Measurements from ENCODE around the gene LCLAT1.

Gene LCLAT1

DNA sequence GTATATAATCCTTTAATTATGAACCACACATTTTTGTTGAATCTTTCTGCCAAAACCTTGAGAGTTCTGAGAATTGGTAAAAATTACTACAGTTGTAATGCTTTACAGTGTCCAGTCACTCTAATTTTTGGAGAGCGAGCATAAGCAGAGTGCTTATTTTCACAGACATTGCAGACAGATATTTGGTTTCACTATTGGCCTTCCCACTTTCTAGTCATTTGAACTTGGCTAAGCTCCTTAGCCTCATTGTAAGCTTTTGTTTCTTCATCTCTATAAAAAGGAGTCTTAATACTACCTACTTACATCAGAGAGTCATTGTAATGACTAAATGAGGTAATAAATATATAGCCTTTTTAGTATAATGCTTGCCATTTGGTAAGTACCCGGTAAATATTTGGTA, 80.4 kb downstream of the LCLAT1 start:
- no peak for DNase-seq

DNA sequence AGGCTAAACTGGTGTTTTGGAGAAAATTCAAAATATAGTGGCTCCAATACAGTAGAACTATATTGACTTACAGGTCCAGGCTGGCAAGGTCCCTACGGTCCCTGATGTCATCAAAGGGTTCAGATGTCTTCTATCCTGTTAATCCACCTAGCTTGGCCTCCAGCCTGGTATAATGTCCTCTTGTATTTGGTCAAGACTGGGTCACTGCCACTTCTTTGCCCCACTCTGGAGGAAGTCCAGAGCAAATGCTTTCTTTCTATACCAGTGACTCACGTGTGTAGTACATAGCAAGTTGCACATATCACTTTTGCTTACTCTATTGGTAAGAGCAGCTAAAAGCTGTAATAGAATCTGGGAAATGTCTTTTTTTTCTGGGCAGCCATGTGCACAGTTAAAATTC, 80.8 kb downstream of the LCLAT1 start:
- DNase-seq, result no peak

GRCh38 chr2:30530346-30530745, 83.3 kb downstream of the LCLAT1 start:
- DNase-seq, result no peak

- no peak for DNase-seq
Observed at GRCh38 chr2:30541680-30542079, 94.6 kb downstream of the LCLAT1 start.

- no peak for DNase-seq
Observed at GRCh38 chr2:30545875-30546274, 98.8 kb downstream of the LCLAT1 start.

- no peak for DNase-seq
Observed at GRCh38 chr2:30548386-30548785, 101.3 kb downstream of the LCLAT1 start.

GRCh38 chr2:30549096-30549495, 102.0 kb downstream of the LCLAT1 start:
- no peak for DNase-seq

GRCh38 chr2:30559544-30560275, 112.7 kb downstream of the LCLAT1 start:
- DNase-seq, result no peak

DNA sequence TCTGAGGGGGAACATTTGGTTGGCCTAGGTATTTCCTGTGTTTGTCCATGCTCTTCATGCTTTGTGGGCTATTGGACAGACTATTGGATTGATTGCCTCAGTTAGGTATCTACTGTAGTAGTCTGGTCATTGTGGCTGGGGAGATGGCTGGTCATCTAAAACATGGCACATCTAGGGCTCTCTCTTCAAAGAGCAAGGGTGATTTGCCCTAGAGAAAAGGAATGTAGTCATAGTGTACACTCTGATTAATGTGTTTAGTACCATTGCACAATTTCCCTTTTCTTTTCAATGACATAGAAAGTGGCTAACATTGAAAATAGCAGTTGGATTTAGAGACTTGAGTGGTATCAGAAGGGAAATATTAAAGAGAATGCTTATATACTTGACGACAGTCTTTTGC, 114.3 kb downstream of the LCLAT1 start:
- no peak for DNase-seq

GRCh38 chr2:30565851-30566358, 118.9 kb downstream of the LCLAT1 start:
- DNase-seq, result no peak

DNA sequence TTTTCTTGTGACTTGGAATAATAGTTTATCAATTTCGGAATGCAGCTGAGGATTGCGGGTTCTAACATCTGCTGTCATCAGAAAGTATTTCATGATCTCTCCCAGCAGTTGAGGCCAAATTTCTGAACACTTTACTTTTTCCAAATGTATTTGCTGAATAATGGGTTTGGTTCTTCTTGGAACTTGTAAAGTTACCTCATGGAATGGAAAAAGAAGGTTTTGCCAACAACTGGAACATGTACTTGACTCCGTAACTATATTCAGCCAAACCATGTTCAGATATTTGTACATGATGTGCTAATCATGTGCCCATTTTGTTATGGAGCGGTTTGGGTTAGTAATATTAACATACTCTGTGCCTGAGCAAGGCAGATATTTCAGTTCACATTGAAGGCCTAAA, 119.6 kb downstream of the LCLAT1 start:
- no peak for DNase-seq

GRCh38 chr2:30567317-30567716, 120.3 kb downstream of the LCLAT1 start:
- no peak for DNase-seq

GRCh38 chr2:30569946-30570345, 122.9 kb downstream of the LCLAT1 start:
- no peak for DNase-seq

- no peak for DNase-seq
Observed at GRCh38 chr2:30577151-30577550, 130.1 kb downstream of the LCLAT1 start.

- no peak for DNase-seq
Observed at GRCh38 chr2:30580391-30580790, 133.3 kb downstream of the LCLAT1 start.

- DNase-seq, result no peak
Observed at GRCh38 chr2:30582521-30582920, 135.5 kb downstream of the LCLAT1 start.

GRCh38 chr2:30583204-30583749, 136.2 kb downstream of the LCLAT1 start:
- DNase-seq, result no peak

- no peak for DNase-seq
Observed at GRCh38 chr2:30584116-30584515, 137.1 kb downstream of the LCLAT1 start.

DNA sequence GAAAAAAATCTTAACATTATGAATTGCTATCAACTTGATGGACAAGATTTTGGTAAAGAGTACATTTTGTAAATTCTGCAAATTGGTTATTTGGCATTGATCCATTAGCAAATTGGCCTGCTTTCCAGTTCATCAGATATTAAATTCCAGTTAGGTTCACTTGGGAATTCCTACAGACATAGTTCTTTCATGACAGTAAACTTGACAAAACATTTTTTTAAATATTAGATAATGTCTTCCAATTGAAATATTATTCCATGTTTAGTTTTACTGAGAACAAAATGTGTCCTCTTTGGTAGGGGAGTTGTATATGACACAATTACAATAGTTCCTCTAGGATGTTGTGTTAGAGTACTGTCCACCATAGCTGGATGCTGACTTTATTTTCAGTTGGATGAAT, 141.9 kb downstream of the LCLAT1 start:
- no peak for DNase-seq

DNA sequence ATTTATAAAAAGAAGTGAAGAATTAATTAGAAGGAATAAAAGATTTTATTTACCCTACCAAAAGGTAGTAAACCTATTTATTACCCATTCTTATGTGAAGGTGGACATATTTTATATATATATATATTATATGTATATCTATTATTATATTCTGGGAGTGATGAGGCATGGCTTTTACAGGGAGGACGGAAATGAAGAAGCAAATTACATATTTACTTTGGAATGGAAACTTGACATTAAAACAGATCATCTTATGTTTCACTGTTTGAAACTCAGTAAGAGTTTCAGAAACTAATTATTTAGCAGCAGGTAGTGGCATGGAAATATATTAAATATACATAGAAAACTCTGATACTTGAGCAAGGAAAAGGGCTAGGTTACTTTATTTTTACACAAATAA, 143.4 kb downstream of the LCLAT1 start:
- DNase-seq, result no peak

DNA sequence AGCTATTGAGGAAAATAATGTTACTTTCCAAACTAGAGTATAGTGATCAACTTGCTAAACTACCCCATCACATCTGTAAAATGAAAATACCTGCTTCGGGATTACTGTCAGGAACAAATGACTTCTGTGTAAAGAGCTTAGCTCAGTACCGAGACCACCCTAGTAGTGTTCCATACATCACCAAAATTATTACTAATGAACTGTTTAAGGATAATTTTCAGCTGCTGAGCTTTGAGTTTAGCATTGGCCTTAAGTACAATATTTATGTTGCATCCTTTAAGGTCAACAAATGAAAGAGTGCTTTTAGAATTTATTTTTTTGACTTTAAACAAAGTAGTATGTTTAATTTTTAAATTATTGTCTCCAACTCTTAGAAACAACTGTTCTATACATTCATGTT, 144.1 kb downstream of the LCLAT1 start:
- DNase-seq, result no peak

DNA sequence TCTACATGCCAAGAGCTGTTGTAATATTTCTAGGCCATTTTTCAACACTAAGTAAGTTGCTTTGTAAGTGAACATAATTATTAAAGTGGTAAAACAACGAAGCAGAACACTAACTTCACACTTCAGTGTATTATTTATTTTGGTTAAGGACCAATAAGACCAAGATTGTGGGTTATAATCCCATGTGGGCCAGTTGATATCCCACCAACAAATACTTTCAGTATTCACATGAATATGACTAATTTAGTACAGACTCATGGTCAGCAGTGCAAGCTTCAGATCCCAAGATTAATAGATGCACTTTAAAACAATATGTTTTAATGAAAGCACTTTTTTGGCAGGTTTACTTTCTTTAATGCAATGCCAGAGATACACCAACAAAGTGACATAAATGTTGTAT, 154.3 kb downstream of the LCLAT1 start:
- no peak for DNase-seq

GRCh38 chr2:30605197-30605596, 158.2 kb downstream of the LCLAT1 start:
- no peak for DNase-seq

DNA sequence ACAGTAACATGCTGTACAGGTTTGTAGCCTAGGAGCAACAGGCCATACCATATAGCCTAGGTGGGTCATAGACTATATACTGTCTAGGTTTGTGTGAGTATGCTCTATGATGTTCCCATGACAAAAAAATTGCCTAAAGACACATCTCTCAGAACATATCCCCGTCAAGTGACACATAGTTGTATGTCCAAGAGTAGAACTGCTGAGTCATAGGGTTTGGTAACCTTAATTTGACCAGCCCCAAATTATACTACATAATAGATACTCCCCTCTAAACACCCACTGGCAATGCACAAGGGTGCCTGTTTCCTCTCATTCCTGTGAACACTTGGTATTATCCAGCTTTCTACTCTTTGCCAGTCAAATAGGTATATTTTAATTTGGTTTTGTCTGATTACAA, 161.6 kb downstream of the LCLAT1 start:
- no peak for DNase-seq

GRCh38 chr2:30611583-30611982, 164.5 kb downstream of the LCLAT1 start:
- DNase-seq, result no peak

Data from activated gamma-delta T cell treated with Interleukin-2 at 50 U/mL for 16 hours (primary cell).